CD14-positive monocyte (primary cell): ENCODE measurements around the gene THSD7B. TPM values are rescaled to one million over a fixed set of nuclear protein-coding genes. Genes with fewer than 3 reads are reported as not detected.

ENCODE experiments used
- DNase-seq, 3 donors: peaks; one replicate each; pipeline ENCODE4 v3.0.0-alpha.2; 2011 to 2022
- H2AFZ ChIP-seq: 2 replicates; pipeline ENCODE4 v1.6.0; 2012; ENCODE audit warnings: mild to moderate bottlenecking, low read depth, low read length, inconsistent platforms; ENCODE audit not compliant: insufficient read depth, poor library complexity, severe bottlenecking
- H3K27ac ChIP-seq, 2 donors: 1 replicate in 1 of 2; 2 replicates in 1 of 2; pipeline ENCODE4 v1.5.1; 2012 to 2013; ENCODE audit warnings: low read length in 2 of 2, control low read depth in 1 of 2, inconsistent platforms in 1 of 2, low read depth in 1 of 2, mild to moderate bottlenecking in 1 of 2
- H3K27me3 ChIP-seq, 2 donors: one replicate each; pipeline versions ENCODE4 v1.6.0 to v1.6.1; 2011 to 2013; ENCODE audit warnings: low read length in 2 of 2; ENCODE audit not compliant: control insufficient read depth in 2 of 2, insufficient read depth in 2 of 2
- H3K36me3 ChIP-seq, 2 donors: replicated peaks in 1 of 2; 1 replicate in 1 of 2; 2 replicates in 1 of 2; pipeline versions ENCODE4 v1.5.1 to v1.6.1; 2012 to 2013; ENCODE audit warnings: low read length in 2 of 2, control low read depth in 1 of 2, inconsistent platforms in 1 of 2, mild to moderate bottlenecking in 1 of 2; ENCODE audit not compliant: insufficient read depth in 2 of 2, control insufficient read depth in 1 of 2
- H3K4me1 ChIP-seq, 2 donors: 1 replicate in 1 of 2; 2 replicates in 1 of 2; pipeline versions ENCODE4 v1.5.1 to v1.6.1; 2012 to 2013; ENCODE audit warnings: low read length in 2 of 2, control low read depth in 1 of 2, inconsistent platforms in 1 of 2, mild to moderate bottlenecking in 1 of 2, moderate library complexity in 1 of 2; ENCODE audit not compliant: insufficient read depth in 2 of 2, control insufficient read depth in 1 of 2
- H3K4me2 ChIP-seq: replicated peaks from 2 replicates; pipeline ENCODE3; 2012; ENCODE audit warnings: low read length, moderate library complexity, mild to moderate bottlenecking; ENCODE audit not compliant: poor library complexity, severe bottlenecking; ENCODE audit errors: extremely low read depth
- H3K4me3 ChIP-seq, 3 experiments: fragments of 200-600 bp in 1 of 3; sonication (generic) in 1 of 3; replicated peaks in 1 of 3; 1 replicate in 2 of 3; 2 replicates in 1 of 3; pipeline ENCODE4 v1.5.1; 2011 to 2013; ENCODE audit warnings: low read length in 3 of 3, mild to moderate bottlenecking in 3 of 3, control low read depth in 2 of 3, low read depth in 2 of 3, inconsistent platforms in 1 of 3, moderate library complexity in 1 of 3
- H3K79me2 ChIP-seq: 2 replicates; pipeline ENCODE4 v1.6.0; 2012; ENCODE audit warnings: mild to moderate bottlenecking, control low read depth, inconsistent platforms, low read length, moderate library complexity; ENCODE audit not compliant: insufficient read depth
- H3K9ac ChIP-seq: 2 replicates; pipeline ENCODE4 v1.6.0; 2017; ENCODE audit warnings: low read length, mild to moderate bottlenecking; ENCODE audit not compliant: insufficient read depth, poor library complexity, severe bottlenecking
- H3K9me3 ChIP-seq, 2 donors: replicated peaks in 1 of 2; 1 replicate in 1 of 2; 2 replicates in 1 of 2; pipeline versions ENCODE4 v1.5.1 to v1.6.1; 2012 to 2013; ENCODE audit warnings: low read length in 2 of 2, control low read depth in 1 of 2; ENCODE audit not compliant: control insufficient read depth in 1 of 2, insufficient read depth in 1 of 2
- H4K20me1 ChIP-seq: 2 replicates; pipeline ENCODE4 v1.6.0; 2012; ENCODE audit warnings: mild to moderate bottlenecking, low read length, control low read depth, moderate library complexity; ENCODE audit not compliant: insufficient read depth
- H3K27ac Mint-ChIP-seq, 7 donors: one replicate each; pipeline ENCODE4 v1.8.0; 2020; ENCODE audit warnings: mild to moderate bottlenecking in 7 of 7, mixed read lengths in 7 of 7, moderate library complexity in 6 of 7, inconsistent platforms in 2 of 7
- H3K27me3 Mint-ChIP-seq, 3 donors: one replicate each; pipeline ENCODE4 v1.8.0; 2021 to 2022; ENCODE audit warnings: low read depth in 3 of 3, mild to moderate bottlenecking in 3 of 3, mixed read lengths in 3 of 3, moderate library complexity in 3 of 3, inconsistent platforms in 1 of 3
- H3K36me3 Mint-ChIP-seq, 2 donors: one replicate each; pipeline ENCODE4 v1.8.0; 2020; ENCODE audit warnings: mixed read lengths in 2 of 2, inconsistent platforms in 1 of 2, mild to moderate bottlenecking in 1 of 2
- H3K4me1 Mint-ChIP-seq: one replicate; pipeline ENCODE4 v1.8.0; 2020; ENCODE audit warnings: mild to moderate bottlenecking, mixed read lengths
- H3K4me3 Mint-ChIP-seq, 2 donors: one replicate each; pipeline ENCODE4 v1.8.0; 2020; ENCODE audit warnings: mild to moderate bottlenecking in 2 of 2, mixed read lengths in 2 of 2, moderate library complexity in 1 of 2
- H3K9me3 Mint-ChIP-seq, 7 donors: one replicate each; pipeline ENCODE4 v1.8.0; 2020 to 2022; ENCODE audit warnings: mixed read lengths in 7 of 7, mild to moderate bottlenecking in 6 of 7, moderate library complexity in 6 of 7, inconsistent platforms in 2 of 7
- WGBS: methylation state at CpG from one replicate; pipeline ENCODE4 v1.1.5; 2013; ENCODE audit warnings: missing lambda C conversion rate; ENCODE audit not compliant: insufficient coverage; 5-methylcytosine and 5-hydroxymethylcytosine counted together
- intact Hi-C, 2 donors: fragments of 100-400 bp; cut with micrococcal nuclease; formaldehyde crosslinking; loops; one replicate each; pipeline versions ENCODE4 v1.15.0 to v1.15.1; 2023
- polyA plus RNA-seq, 3 donors: library from polyadenylated mRNA; depleted of rRNA in 1 of 3; unstranded in 2 of 3; stranded (reverse) in 1 of 3; fragments of 300-500 nt in 2 of 3; fragments of >200 nt in 1 of 3; fragmentation: Illumina TruSeq in 2 of 3; gene quantifications; 1 replicate in 2 of 3; 2 replicates in 1 of 3; pipeline ENCODE4 v1.2.3, GENCODE V29; 2012 to 2021
- TF ChIP-seq, protein P1 (sequence below): fragments of 200-600 bp; IDR thresholded peaks from one replicate; pipeline ENCODE4 v1.8.0; 2022; ENCODE audit warnings: antibody characterized with exemption, mild to moderate bottlenecking

The THSD7B gene
- polyA plus RNA-seq, 3 donors = not detected

DNA sequence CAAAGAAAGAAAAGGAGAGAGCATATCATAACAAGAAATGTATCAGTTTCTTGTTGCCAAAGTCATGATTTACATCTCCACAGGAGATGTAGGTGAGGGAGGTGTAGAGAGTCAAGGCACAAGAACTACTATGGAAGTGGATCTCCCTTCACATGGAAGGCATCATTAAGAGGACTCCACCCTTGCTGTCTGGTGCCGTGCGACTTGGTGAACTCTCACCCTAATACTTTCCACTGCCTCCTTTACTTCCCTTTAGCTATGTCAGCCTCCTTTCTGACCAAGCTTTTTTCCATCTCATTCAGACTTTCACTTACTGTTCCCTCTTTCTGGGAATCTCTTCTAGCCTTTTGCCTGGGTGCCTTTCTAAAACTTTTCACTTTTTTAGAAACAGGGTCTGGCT, 490.0 kb downstream of the THSD7B start:
- intact Hi-C loops = no loop called here
- Histone ChIP-seq H3K27ac (no peak overlapping the region), H3K4me1 (no peaks in the 10 kb centered on the region), H3K4me3 (no peak overlapping the region), H3K36me3 (no peaks in the 10 kb centered on the region), H3K9me3 (peaks cover 0 to 4% of the 10 kb centered on the region in 2 donors), H3K4me2 (no peak overlapping the region), H3K27me3 (no peaks in the 10 kb centered on the region), H4K20me1 (no peaks in the 10 kb centered on the region), H3K9ac (no peak overlapping the region), H3K79me2 (no peaks in the 10 kb centered on the region), H2AFZ (no peak overlapping the region)
- Mint-ChIP-seq H3K27ac (no peak overlapping the region), H3K36me3 (no peaks in the 10 kb centered on the region), H3K4me3 (no peak overlapping the region), H3K9me3 (peaks cover 0 to 6% (median 0%) of the 10 kb centered on the region in 7 donors), H3K4me1 (no peaks in the 10 kb centered on the region), H3K27me3 (no peaks in the 10 kb centered on the region)
- 94% methylated on average over 2 of the region's 2 CpGs for WGBS
- no peak for DNase-seq
- TF ChIP-seq, protein P1, sequence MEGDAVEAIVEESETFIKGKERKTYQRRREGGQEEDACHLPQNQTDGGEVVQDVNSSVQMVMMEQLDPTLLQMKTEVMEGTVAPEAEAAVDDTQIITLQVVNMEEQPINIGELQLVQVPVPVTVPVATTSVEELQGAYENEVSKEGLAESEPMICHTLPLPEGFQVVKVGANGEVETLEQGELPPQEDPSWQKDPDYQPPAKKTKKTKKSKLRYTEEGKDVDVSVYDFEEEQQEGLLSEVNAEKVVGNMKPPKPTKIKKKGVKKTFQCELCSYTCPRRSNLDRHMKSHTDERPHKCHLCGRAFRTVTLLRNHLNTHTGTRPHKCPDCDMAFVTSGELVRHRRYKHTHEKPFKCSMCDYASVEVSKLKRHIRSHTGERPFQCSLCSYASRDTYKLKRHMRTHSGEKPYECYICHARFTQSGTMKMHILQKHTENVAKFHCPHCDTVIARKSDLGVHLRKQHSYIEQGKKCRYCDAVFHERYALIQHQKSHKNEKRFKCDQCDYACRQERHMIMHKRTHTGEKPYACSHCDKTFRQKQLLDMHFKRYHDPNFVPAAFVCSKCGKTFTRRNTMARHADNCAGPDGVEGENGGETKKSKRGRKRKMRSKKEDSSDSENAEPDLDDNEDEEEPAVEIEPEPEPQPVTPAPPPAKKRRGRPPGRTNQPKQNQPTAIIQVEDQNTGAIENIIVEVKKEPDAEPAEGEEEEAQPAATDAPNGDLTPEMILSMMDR = no peak

DNA sequence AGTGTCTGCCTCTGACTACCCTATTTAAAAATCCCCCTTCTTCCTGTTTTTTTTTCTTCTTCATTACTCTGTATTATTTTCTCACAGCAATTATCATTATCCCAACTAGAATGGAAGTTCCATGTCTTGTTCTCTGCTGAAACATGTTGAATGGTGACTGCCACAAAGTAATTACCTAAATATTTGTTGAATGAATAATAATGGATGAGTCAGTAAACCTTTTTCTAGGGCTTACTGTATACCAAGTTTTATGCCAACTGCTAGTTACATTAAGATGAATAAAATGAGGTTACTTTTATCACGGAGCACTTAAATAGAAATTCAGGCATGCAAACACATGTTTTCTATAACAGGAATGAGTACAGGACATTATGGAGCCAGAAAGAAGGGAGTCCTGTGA, 490.6 kb downstream of the THSD7B start:
- H3K27me3 ChIP-seq = no peaks in the 10 kb centered on the region
- Mint-ChIP-seq H3K4me1 (no peaks in the 10 kb centered on the region), H3K4me3 (no peak overlapping the region), H3K9me3 (peaks cover 0 to 8% (median 2%) of the 10 kb centered on the region in 7 donors), H3K36me3 (no peaks in the 10 kb centered on the region), H3K27me3 (no peaks in the 10 kb centered on the region), H3K27ac (no peak overlapping the region)
- H3K4me2 ChIP-seq = no peak overlapping the region
- WGBS = no CpG with 5 or more reads among the region's 1 CpG
- H3K9me3 ChIP-seq = peaks cover 0 to 4% of the 10 kb centered on the region in 2 donors
- H3K9ac ChIP-seq = no peak overlapping the region
- H3K4me1 ChIP-seq = no peaks in the 10 kb centered on the region
- TF ChIP-seq, protein P1 = no peak
- H3K4me3 ChIP-seq = no peak overlapping the region
- H3K27ac ChIP-seq = no peak overlapping the region
- no peak for DNase-seq
- no peaks in the 10 kb centered on the region for H4K20me1 ChIP-seq
- no peaks in the 10 kb centered on the region for H3K36me3 ChIP-seq
- no peaks in the 10 kb centered on the region for H3K79me2 ChIP-seq
- intact Hi-C loops = no loop called here
- H2AFZ ChIP-seq = no peak overlapping the region
